C4-2B (cell line): Measurements from ENCODE around the gene SCRG1.

Experiments used
- H3K27ac ChIP-seq: fragments of 450-650 bp; 2 replicates; pipeline ENCODE4 v1.5.1; 2017
- CTCF ChIP-seq: fragments of 450-650 bp; conservative IDR thresholded peaks from 2 replicates; pipeline ENCODE4 v1.5.1; 2017; ENCODE audit warnings: mild to moderate bottlenecking
- ZFX ChIP-seq: fragments of 450-650 bp; IDR thresholded peaks from 2 replicates; pipeline ENCODE4 v1.6.1; 2017

SCRG1 gene

GRCh38 chr4:173413036-173413435 is 14.1 kb upstream of the SCRG1 start:
- H3K27ac ChIP-seq, result no peak overlapping the region
- TF ChIP-seq ZFX, result no peak
- no peak for TF ChIP-seq CTCF

GRCh38 chr4:173411106-173411693 is 12.3 kb upstream of the SCRG1 start:
- no peak overlapping the region for H3K27ac ChIP-seq

GRCh38 chr4:173410079-173410478 is 11.2 kb upstream of the SCRG1 start:
- H3K27ac ChIP-seq, result no peak overlapping the region
- TF ChIP-seq CTCF (no peak), ZFX (no peak)

More at GRCh38 chr4:173411106-173411693, 12.3 kb upstream of the SCRG1 start:
- TF ChIP-seq CTCF, result no peak
- no peak for TF ChIP-seq ZFX

- TF ChIP-seq CTCF (no peak), ZFX (no peak)
- H3K27ac ChIP-seq, result no peak overlapping the region
Measured at GRCh38 chr4:173405840-173406606, 7.1 kb upstream of the SCRG1 start.

- H3K27ac ChIP-seq, result no peak overlapping the region
- TF ChIP-seq CTCF (no peak), ZFX (no peak)
Measured at GRCh38 chr4:173404296-173404865, 5.5 kb upstream of the SCRG1 start.

GRCh38 chr4:173403051-173403450 is 4.1 kb upstream of the SCRG1 start:
- H3K27ac ChIP-seq, result no peak overlapping the region
- TF ChIP-seq ZFX (no peak), CTCF (no peak)

GRCh38 chr4:173401063-173401462 is 2.1 kb upstream of the SCRG1 start:
- H3K27ac ChIP-seq, result no peak overlapping the region
- TF ChIP-seq ZFX (no peak), CTCF (no peak)
